Cardiac muscle cell (in vitro differentiated cells and primary cell): Measurements from ENCODE around the gene FNDC3B. TPM values are rescaled to one million over a fixed set of nuclear protein-coding genes. Genes with fewer than 3 reads are reported as not detected.
A peak's percentile ranks its signal among the peaks of the same experiment; 100 is the strongest.

Experiments used
- DNase-seq, 2 donors: peaks; one replicate each; pipeline versions ENCODE4 v3.0.0 to v3.0.0-alpha.2; 2010 to 2017; ENCODE audit warnings: low read depth in 1 of 2, low spot score in 1 of 2
- H3K27ac ChIP-seq: fragments of 200-600 bp; sonication (generic); 2 replicates; pipeline ENCODE4 v1.5.1; 2016
- H3K27me3 ChIP-seq: fragments of 200-600 bp; sonication (generic); 2 replicates; pipeline ENCODE4 v1.6.0; 2016; ENCODE audit warnings: control low read depth
- H3K36me3 ChIP-seq: fragments of 200-600 bp; sonication (generic); 2 replicates; pipeline ENCODE4 v1.5.1; 2016; ENCODE audit warnings: control low read depth
- H3K4me1 ChIP-seq: fragments of 200-600 bp; sonication (generic); 2 replicates; pipeline ENCODE4 v1.8.1; 2017; ENCODE audit warnings: low read depth, mild to moderate bottlenecking, mixed run types
- H3K4me3 ChIP-seq: fragments of 200-600 bp; sonication (generic); 2 replicates; pipeline ENCODE4 v1.5.1; 2016; ENCODE audit warnings: mild to moderate bottlenecking
- H3K9me3 ChIP-seq: fragments of 200-600 bp; sonication (generic); 2 replicates; pipeline ENCODE4 v1.5.1; 2017; ENCODE audit warnings: low read depth, mild to moderate bottlenecking, control low read depth
- CTCF ChIP-seq: IDR thresholded peaks from 2 replicates; pipeline ENCODE4 v1.5.1; 2012; ENCODE audit warnings: low read depth, mild to moderate bottlenecking, low read length
- polyA plus RNA-seq: library from polyadenylated mRNA; unstranded; fragments of >200 nt; fragmentation: Nextera tagmentation; extraction: Ambion mirVana; gene quantifications from 2 replicates; pipeline ENCODE4 v1.2.1, GENCODE V29; 2016
- total RNA-seq: library from RNA; depleted of rRNA; stranded (reverse); fragments of >200 nt; gene quantifications from 2 replicates; pipeline ENCODE4 v1.2.3, GENCODE V29; 2016

Gene FNDC3B
- total and polyA plus RNA-seq, 2 experiments from 2014 or later: 55.2 to 62.3 TPM

GRCh38 chr3:172164620-172165362 is 125.4 kb downstream of the FNDC3B start:
- Histone ChIP-seq H3K4me1 (peaks cover 5% of the 10 kb centered on the region), H3K36me3 (no peaks in the 10 kb centered on the region), H3K4me3 (no peak overlapping the region), H3K27me3 (no peaks in the 10 kb centered on the region), H3K9me3 (no peaks in the 10 kb centered on the region), H3K27ac (no peak overlapping the region)
- TF ChIP-seq CTCF: no peak
- DNase-seq: no peak

- H3K9me3 ChIP-seq: no peaks in the 10 kb centered on the region
- no peak for TF ChIP-seq CTCF
- H3K36me3 ChIP-seq: no peaks in the 10 kb centered on the region
- no peaks in the 10 kb centered on the region for H3K27me3 ChIP-seq
- DNase-seq: no peak
- H3K4me1 ChIP-seq: peaks cover 8% of the 10 kb centered on the region
- H3K27ac ChIP-seq: no peak overlapping the region
- no peak overlapping the region for H3K4me3 ChIP-seq
Observed at GRCh38 chr3:172166261-172166660, 126.9 kb downstream of the FNDC3B start.

GRCh38 chr3:172166890-172167289 is 127.5 kb downstream of the FNDC3B start:
- Histone ChIP-seq H3K27me3 (no peaks in the 10 kb centered on the region), H3K36me3 (no peaks in the 10 kb centered on the region), H3K4me3 (no peak overlapping the region), H3K27ac (no peak overlapping the region), H3K4me1 (peaks cover 13% of the 10 kb centered on the region), H3K9me3 (no peaks in the 10 kb centered on the region)
- no peak for TF ChIP-seq CTCF
- DNase-seq: no peak

GRCh38 chr3:172167892-172168648 is 128.7 kb downstream of the FNDC3B start:
- TF ChIP-seq CTCF: no peak
- Histone ChIP-seq H3K27me3 (no peaks in the 10 kb centered on the region), H3K4me3 (no peak overlapping the region), H3K27ac (peak overlapping the region; percentile 24), H3K9me3 (no peaks in the 10 kb centered on the region), H3K36me3 (no peaks in the 10 kb centered on the region), H3K4me1 (peaks cover 16% of the 10 kb centered on the region)
- no peak for DNase-seq

GRCh38 chr3:172170073-172170709 is 130.8 kb downstream of the FNDC3B start:
- no peaks in the 10 kb centered on the region for H3K9me3 ChIP-seq
- H3K27me3 ChIP-seq: no peaks in the 10 kb centered on the region
- TF ChIP-seq CTCF: no peak
- no peak overlapping the region for H3K4me3 ChIP-seq
- H3K27ac ChIP-seq: no peak overlapping the region
- DNase-seq: no peak
- no peaks in the 10 kb centered on the region for H3K36me3 ChIP-seq
- peaks cover 28% of the 10 kb centered on the region for H3K4me1 ChIP-seq
